ENCODE results near the gene RTN4RL2. TPM values are rescaled to one million over a fixed set of nuclear protein-coding genes. Genes with fewer than 3 reads are reported as not detected.

The RTN4RL2 gene
- total and polyA plus RNA-seq, 9 of the 15 experiments (the other 6 are each of a cell fraction or from before 2014, with no cell fraction given), result 0.06 to 1.9 (median 0.34) TPM; not detected in 4

GRCh38 chr11:57475191-57475590, 14.9 kb downstream of the RTN4RL2 start (continued):
- TF ChIP-seq, protein P1, sequence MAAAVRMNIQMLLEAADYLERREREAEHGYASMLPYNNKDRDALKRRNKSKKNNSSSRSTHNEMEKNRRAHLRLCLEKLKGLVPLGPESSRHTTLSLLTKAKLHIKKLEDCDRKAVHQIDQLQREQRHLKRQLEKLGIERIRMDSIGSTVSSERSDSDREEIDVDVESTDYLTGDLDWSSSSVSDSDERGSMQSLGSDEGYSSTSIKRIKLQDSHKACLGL (CRISPR knock-in tag; IDR thresholded peaks at IDR 0.05; ENCODE audit: borderline replicate concordance, poor library complexity, severe bottlenecking), result no peak
- TF ChIP-seq ZNF146 (CRISPR knock-in tag; IDR thresholded peaks at IDR 0.05; ENCODE audit: unreplicated experiment) (no peak), ETV1 (tag; conservative IDR thresholded peaks at IDR 0.05; ENCODE audit: low read depth) (no peak)
- TF ChIP-seq, protein P2, sequence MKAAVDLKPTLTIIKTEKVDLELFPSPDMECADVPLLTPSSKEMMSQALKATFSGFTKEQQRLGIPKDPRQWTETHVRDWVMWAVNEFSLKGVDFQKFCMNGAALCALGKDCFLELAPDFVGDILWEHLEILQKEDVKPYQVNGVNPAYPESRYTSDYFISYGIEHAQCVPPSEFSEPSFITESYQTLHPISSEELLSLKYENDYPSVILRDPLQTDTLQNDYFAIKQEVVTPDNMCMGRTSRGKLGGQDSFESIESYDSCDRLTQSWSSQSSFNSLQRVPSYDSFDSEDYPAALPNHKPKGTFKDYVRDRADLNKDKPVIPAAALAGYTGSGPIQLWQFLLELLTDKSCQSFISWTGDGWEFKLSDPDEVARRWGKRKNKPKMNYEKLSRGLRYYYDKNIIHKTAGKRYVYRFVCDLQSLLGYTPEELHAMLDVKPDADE (conservative IDR thresholded peaks at IDR 0.05; ENCODE audit: control insufficient read depth, low read depth, low read length), result no peak

GRCh38 chr11:57475671-57476046, 15.3 kb downstream of the RTN4RL2 start:
- no TSS peak for BruUV-seq (replicated peaks)
- H3K9me3 ChIP-seq (replicated peaks; ENCODE audit: control insufficient read depth, insufficient read depth, low read depth, low read length), result no peaks in the 10 kb centered on the region
- H3K4me3 ChIP-seq, result no peak overlapping the region
- no peak for FAIRE-seq
- no peak overlapping the region for H3K27ac ChIP-seq (ENCODE audit: extremely low read depth, low read depth, low read length)
- H3K4me2 ChIP-seq (ENCODE audit: insufficient read depth, low read length), result no peak overlapping the region
- no peak for DNase-seq (ENCODE audit: extremely low read depth in 1 of 4, low spot score in 3 of 4)
- H3K9ac ChIP-seq (ENCODE audit: insufficient read depth in 1 of 2, low read depth in 2 of 2, low read length in 2 of 2), result no peak overlapping the region
- H2AFZ ChIP-seq (ENCODE audit: low read depth, low read length), result no peak overlapping the region
- intact Hi-C loops (cut with micrococcal nuclease) (no loop called here), in situ Hi-C loops (cut with MboI) (no loop called here)
- H3K4me1 ChIP-seq (replicated peaks in 1 of 2; ENCODE audit: control insufficient read depth in 2 of 2, insufficient read depth in 2 of 2, low read length in 2 of 2), result peaks cover 29 to 33% of the 10 kb centered on the region in 2 experiments
- CTCF ChIA-PET (ENCODE audit: low intra/inter-chr PET ratio), result no interaction called here
- WGBS (ENCODE audit: insufficient coverage, low coverage, missing lambda C conversion rate), result 75% methylated on average over 5 of the region's 5 CpGs
- no peaks in the 10 kb centered on the region for H3K9me1 ChIP-seq (ENCODE audit: control insufficient read depth, insufficient read depth, low read length)
- H3K79me2 ChIP-seq (ENCODE audit: control insufficient read depth, insufficient read depth, low read length), result no peaks in the 10 kb centered on the region
- H3K36me3 ChIP-seq (ENCODE audit: control insufficient read depth, insufficient read depth, low read length), result peaks cover 3% of the 10 kb centered on the region; the same call in 1 of the 3 replicates
- H4K20me1 ChIP-seq (replicated peaks; ENCODE audit: control insufficient read depth, insufficient read depth, low read length), result peaks cover 4% of the 10 kb centered on the region; the same call in 1 of the 2 replicates
- H3K27me3 ChIP-seq (ENCODE audit: control insufficient read depth in 2 of 2, insufficient read depth in 2 of 2, low read length in 2 of 2), result no peaks in the 10 kb centered on the region
- POLR2A ChIA-PET, result no interaction called here
- no peak for ATAC-seq
- no peak for TF ChIP-seq CTCFL (IDR thresholded peaks at IDR 0.05; ENCODE audit: borderline replicate concordance, insufficient read depth, low read depth, low read length, poor library complexity, severe bottlenecking)
